Hematopoietic multipotent progenitor cell treated with erythropoietin and hydrocortisone succinate and interleukin-3 and kit ligand, for 8 days (in vitro differentiated cells): Measurements from ENCODE around the gene B3GAT2.
A peak's percentile ranks its signal among the peaks of the same experiment; 100 is the strongest.

ENCODE experiments used
- DNase-seq: peaks from one replicate; pipeline ENCODE4 v3.0.0-alpha.2; 2015

The B3GAT2 gene

GRCh38 chr6:70841112-70841511, 115.7 kb downstream of the B3GAT2 start:
- no peak for DNase-seq

- DNase-seq = peak; percentile 38
Measured at GRCh38 chr6:70839286-70840266, 117.3 kb downstream of the B3GAT2 start.

- no peak for DNase-seq
Measured at GRCh38 chr6:70838907-70839285, 118.0 kb downstream of the B3GAT2 start.

GRCh38 chr6:70834520-70834919, 122.3 kb downstream of the B3GAT2 start:
- DNase-seq = no peak

GRCh38 chr6:70831427-70831826, 125.4 kb downstream of the B3GAT2 start:
- no peak for DNase-seq

- no peak for DNase-seq
Measured at GRCh38 chr6:70823651-70824050, 133.2 kb downstream of the B3GAT2 start.

GRCh38 chr6:70821751-70822150, 135.1 kb downstream of the B3GAT2 start:
- no peak for DNase-seq

- DNase-seq = no peak
Measured at GRCh38 chr6:70820778-70821177, 136.1 kb downstream of the B3GAT2 start.

- no peak for DNase-seq
Measured at GRCh38 chr6:70819646-70820045, 137.2 kb downstream of the B3GAT2 start.

- no peak for DNase-seq
Measured at GRCh38 chr6:70813885-70814284, 143.0 kb downstream of the B3GAT2 start.

GRCh38 chr6:70811788-70812187, 145.1 kb downstream of the B3GAT2 start:
- DNase-seq = no peak
